Eye (tissue), 1 donor: Measurements from ENCODE around the gene MED9.

Source experiments
- DNase-seq: peaks from one replicate; pipeline ENCODE4 v3.0.0-alpha.2; 2015

MED9 gene

DNA sequence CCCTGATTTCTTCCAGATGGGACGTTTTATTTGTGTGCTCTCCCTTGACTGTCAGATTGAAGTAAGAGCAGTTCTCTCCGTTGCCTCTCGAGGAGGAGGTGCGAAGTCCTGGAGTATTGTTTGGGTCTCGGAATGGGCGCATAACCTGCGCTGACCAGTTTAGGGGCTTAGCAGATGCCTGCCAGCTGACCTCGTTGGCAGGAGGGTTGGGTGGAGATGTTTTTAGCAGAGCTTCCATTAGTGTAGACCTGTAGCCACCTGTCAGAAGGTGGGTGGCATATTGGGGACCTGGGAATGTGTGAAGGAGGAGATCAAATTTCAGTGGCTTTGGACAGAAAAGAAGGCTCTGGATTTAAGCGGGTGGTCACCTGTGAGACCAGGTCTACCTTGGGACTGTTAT lies 15.8 kb downstream of the MED9 start:
- no peak for DNase-seq

DNA sequence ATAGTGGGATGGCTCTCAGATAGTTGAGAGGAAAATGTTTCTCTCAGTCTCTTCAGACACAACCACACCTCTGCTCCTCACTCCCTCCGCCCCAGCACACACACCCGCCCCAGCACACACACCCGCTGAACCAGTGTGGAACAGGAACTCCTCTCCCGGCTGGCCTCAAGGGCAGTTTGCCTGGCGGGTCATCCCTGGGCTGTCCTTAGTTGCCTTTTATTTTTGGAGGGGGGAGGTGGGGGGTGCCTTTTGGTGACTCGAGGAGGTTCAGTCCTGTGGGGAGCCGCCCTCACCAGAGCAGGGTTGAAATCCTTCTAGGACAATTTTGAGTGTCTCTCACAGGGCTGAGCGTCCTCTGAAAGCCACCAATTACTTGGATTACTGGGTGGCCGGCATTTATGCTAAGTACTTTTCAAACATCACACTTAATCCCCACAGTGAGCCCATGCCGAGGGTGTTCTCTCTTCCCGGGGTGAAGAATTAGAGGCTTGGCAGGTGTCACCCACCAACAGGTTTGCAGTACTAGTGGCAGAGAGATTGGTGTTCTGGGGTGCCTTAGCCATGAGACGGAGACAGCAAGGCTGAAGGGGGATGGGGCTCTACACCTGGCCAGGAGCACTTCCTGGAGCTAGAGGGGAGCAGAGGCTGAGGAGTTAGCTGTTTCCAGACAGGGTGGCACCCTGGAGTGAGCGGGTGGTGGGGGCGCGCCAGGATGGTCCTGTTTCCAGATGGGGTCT lies 16.6 kb downstream of the MED9 start:
- peak; percentile 15 for DNase-seq

DNA sequence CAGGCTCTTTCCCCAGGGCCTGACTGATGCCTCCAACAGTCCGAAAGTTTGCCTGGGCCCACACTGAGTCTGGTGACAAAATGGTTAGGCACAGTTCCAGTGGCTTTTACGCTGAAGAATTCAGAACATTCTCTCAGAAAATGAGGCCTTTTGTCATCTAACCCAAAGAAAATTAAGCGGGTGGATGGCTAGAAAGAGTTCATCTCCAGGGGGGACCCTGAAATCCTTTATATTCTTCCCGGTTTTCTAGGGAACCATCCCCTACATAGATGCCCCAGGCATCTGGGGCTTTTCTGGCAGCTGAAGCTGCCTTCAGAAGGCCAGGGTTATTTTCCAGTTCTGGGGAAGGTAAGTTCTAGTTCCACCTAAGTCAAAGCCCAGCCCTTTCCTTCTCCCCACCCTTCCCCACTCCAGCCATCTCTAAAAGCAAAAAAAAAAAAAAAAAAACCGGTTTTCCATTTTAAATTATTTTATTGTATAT lies 17.2 kb downstream of the MED9 start:
- DNase-seq: peak; percentile 25

DNA sequence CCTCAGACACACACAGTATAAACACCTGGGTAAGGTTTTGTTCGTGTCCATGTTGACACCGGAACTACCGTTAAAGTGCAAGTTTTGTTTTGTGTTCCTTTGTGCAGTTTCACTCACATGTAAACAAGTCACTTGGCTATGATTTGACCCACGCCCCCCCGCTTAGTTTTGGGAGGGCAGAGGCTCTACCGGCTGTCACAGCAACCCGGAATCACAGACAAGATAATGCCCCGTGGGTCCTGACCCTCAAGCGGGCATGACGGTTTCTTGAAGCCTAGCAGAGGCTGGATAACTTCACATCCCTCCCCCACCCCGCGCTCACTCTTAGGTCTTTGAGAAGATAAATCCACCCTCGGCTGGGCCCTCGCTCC lies 17.7 kb downstream of the MED9 start:
- peak; percentile 77 for DNase-seq

DNA sequence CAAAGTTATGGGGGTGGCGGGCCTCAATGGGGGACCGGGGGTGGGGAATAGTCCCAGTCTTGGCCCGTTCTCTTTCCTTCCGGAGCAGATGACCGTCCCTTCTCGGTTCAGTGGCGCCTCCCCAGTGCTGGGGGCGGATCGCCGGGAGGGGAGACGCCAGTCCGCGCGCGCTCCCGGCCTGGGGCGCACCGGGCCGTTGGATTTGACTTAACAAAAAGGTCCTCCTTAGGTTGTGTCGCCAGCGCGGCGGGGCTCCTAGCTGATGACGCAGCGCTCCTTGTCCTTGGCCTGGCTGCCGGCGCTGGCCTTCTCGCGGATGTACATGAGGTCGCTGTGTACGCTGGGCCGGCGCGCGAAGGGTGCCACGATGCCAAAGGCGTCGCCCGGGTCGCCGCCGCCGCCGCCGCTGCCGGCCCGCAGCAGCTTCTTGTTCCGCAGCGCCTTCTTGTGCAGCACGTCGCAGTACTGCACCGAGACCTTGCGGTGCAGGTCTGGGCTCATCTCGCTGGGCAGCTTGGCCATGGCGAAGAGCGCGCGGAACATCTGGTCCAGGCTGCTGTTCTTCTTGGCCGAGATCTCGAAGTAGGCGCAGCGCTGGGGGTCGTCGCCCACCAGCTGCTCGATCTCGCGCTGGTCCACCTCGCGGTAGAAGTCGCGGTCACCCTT lies 18.2 kb downstream of the MED9 start:
- DNase-seq: peak; percentile 82

DNA sequence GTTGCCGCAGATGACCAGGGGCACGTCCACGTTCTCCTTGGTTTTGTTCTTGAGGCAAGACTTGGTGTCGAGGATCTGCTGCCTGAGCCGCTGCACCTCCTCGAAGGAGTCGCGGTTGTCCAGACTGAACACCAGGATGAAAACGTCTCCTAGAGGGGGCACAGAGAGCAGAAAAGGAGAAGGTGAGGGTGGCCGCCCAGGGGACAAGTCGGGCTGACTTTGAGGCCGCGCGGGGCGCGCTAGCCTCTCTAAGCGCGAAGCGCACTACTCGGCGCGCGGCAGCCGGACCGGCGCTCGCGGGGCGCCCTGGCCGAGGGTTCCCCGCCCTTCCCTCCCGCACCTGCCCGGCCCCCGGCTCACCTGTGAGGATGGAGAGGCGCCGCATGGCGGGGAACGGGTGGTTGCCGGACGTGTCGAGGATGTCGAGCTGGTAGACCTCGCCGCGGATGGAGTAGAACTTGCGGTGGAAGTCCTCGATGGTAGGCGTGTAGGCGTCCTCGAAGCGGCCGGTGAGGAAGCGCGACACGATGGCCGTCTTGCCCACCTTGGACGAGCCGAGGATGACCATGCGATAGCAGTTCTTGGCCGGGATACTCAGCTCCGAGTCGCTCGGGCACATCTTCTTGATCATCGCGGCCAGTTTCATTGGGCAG lies 18.9 kb downstream of the MED9 start:
- DNase-seq: no peak

DNA sequence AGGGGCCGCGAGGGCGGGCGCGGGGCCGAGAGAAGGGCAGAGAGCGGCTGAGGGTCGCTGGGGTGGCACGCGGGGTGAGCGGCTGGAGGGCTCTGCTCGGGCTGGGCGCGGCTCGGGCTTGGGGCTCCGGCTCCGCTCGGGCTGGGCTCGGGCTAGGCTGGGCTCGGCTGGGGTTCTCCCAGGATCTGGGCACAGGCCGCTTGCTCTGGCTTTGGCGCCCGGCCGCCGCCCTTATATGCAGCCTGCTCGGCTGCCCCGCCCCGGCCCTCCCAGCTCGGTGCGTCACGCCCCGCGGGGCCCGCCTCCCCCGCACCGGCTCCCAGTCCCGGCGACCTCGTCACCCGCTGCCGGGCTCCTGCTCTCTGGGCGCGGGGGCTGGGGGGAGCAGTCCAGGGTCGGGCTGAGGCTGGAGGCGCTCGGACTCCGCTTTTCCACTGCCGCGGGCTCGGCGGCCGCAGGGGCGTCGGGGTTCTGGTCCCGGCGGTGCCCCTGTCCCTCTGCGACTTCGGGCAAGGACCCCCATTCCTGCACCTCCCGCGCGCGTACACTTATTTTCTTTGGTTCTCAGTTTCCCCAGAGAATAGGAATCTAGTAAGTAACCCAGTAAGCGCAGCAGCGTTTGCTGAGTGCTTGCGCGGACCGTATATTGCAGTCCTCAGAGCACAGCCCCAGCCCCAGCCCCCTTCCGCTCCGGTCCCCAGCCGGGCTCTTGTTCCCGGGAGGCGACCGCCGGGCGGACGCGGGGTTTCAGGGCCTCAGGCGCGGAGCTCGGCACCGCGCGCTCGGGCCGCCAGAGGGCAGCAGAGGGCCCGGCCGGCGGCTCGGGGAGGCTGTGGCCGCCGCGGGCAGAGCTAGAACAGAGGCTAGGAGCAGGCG lies 19.6 kb downstream of the MED9 start, which contains the start of gene RASD1:
Gene RASD1, minus strand, starts transcription at position 207 of the 876 bp plus-strand sequence. CDS start 214 bp downstream, outside the sequence.
- peak; percentile 93 for DNase-seq

DNA sequence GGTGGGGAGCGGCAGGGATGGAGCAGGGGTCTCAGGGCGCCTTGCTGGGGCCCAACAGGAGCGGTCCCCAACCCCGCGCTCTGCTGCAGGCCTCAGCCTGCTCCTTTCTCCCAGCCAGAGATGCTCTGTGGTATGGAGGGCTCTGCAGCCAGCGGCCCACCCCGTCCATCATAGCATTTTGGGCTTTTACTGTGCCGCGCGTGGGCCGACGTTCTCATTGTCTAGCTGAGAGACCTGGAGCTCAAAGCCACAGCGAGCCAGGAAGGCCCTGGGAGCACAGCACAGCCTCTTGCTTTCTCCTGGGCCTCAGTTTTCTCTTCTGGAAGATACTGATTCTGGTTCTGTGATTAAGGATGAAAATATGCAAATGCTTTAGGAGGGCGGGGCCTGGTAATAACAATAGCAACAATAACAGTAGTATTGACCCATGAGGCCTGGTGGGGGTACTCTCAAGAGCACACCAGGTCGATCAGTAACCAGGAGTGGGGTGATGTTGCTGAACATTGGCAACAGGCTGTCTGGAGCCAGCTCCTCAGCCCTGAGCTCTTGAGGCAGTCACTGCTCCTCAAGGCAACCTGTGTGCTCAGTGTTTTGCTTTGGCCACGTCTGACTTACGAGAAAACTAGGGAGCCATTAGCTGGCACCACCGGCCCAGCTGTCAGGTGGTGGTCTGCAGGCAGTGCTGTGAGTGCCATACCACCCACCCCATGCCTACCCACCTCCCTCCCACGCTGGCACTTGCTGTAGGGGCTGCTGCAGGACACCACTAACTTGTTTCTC lies 20.5 kb downstream of the MED9 start:
- no peak for DNase-seq

DNA sequence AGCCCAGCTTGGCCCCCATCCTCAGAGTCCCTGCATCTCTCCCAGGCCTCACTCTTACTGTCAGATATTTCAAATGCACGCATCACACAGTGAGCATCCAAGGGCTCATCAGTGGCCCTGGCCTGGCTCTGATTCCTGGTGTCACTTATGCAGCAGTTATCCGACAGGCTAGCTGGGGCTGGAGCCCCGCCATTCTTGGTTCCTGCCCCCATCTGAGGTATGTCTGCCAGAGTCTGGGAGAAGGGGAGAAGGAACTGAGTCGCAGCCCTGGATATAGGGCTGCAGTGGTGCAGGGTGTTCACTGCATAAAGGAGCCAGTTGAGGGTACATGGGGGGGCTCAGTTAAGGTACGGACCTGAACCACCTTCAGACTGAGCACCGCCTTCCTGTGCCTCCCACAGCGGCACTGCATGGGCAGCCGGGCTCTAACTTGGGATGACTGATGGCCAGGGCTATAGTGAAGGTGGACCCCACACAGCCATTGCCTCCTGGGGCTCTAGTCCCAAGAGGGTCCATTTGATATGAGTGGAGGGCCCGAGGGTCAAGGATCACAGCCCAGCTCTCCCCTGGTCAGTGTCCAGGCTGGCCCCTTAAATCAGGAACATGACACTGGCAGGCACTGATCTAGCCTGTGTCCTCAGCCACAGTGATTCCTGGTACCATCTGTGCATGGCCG lies 21.2 kb downstream of the MED9 start:
- no peak for DNase-seq

DNA sequence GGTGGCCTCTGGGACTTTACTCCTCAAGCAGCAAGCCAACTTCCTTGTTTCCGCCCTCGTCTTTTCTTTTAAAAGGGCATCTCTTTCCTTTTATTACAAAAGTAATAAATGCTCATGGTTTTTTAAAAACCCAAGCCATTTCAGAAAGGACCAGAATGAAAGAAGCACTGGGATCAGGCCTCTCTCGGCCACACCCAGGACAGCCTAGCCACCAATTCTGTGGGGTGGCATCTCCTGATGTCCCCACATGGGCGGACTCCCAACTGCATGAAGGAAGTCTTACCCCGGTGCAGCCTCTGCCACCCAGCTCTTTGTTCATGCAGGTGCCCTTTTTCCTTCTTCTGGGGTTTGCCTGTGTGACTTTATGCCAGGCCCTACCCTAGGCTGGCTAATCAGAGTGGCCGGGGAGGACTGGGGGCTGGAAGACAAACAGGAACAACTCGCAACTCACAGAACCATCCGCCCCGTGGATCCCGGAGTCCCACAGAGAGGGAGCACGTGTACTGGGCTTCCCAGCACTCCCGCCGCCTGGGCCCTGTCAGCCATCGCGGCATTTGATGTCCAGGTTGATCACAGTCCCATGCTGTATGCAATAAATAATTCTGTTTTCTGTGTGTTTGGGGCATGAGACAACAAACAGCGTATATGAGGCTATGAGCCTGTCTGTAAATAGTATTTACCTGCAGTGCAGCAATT lies 22.0 kb downstream of the MED9 start:
- DNase-seq: no peak

DNA sequence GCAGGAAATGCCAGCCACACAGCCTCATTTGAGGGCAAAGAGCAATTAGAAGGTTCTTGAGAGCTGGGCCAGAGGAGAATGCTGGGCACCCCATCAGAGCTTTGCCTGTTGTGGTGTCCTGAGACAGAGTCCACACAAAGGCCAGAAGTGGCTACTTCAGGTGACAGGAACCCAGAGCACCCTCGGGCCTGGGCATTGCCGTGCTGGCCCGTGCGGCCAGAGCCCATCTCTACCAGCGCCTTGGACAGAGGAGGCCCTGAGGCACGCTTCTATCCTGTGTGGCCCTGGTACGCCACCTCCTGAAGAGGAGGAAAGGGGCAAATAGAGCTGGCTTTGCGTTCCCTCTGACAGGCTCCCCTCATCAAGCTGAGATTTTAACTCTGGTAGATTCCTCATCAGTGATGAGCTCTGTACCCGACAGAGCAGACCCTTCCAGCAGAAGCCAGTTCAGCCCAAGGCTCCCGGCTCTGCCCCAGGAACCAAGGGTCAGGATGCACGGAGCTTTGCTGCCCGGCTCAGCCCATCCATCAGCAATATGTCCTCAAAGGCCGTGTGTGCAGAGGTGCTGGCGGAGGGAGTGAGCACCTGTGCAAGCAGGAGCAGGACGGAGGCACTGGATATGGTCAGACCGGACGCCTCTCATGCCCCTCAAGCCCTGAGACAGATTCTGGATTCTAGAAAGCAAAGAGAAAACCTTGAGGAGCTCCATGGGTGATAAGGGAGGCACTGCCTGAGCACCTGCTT lies 22.8 kb downstream of the MED9 start:
- DNase-seq: no peak

DNA sequence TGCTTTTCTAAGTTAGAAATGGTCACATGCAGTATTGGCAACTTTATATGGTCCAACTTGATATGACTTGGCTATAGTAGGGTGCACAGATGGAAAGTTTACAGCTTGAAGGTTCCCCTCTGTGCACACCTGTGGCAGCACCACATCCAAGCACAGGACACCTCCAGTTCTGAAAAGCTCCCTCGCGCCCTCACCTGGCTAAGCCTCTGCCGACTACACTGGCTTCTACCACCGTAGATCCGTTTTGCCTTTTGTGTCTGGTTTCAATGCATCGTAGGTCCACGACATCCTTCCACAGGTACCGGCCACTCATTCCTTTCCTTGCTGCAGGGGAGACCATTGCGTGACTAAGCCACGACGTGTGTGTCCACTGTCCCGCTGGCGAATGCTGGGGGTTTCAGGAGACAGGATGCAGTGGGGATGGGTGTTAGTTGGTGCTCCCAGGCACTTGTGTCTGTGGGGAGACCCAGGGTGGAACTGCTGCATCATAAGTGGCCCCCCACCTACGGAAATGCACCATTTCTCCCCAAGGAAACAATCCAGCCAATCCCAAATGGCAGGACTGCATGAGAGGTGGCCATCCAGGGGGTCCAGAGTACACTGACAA lies 24.3 kb downstream of the MED9 start:
- no peak for DNase-seq

DNA sequence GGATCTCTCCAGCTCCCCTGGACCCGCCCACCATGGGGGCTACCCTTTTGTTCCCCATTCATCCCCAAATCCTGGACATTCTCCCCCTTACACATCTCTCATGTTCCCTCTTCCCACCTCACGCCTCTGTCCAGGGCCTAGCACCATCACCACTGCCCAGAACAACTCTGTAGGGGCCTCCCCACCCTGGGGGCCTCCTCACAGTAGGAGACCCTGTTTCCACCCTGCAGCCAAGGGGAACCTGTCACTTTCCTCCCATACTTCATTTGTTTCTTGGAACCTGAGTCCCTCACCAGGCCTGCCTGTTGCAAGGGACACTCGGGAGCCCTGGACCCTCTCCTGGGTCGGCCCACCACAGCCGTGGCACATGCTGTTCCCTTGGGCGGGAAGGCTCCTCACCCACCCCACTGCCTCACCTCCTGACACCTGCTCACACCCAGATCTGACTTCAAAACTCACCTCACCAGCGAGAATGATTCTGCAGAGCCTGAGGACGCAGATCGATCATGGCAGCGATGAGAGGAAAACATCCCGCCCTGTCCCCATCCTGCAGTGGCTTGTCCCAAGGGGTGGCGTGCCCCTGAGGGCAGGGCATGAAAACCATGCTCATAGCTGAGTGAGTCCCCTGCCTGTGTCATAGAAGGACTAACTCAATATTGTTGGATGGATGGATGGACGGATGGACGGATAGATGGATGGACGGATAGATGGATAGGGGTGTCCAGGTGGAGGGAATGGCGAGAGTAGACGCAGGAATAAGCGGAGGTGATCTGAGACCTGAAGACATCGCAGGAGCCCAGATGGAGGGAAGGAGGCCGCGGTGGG lies 26.2 kb downstream of the MED9 start:
- no peak for DNase-seq

DNA sequence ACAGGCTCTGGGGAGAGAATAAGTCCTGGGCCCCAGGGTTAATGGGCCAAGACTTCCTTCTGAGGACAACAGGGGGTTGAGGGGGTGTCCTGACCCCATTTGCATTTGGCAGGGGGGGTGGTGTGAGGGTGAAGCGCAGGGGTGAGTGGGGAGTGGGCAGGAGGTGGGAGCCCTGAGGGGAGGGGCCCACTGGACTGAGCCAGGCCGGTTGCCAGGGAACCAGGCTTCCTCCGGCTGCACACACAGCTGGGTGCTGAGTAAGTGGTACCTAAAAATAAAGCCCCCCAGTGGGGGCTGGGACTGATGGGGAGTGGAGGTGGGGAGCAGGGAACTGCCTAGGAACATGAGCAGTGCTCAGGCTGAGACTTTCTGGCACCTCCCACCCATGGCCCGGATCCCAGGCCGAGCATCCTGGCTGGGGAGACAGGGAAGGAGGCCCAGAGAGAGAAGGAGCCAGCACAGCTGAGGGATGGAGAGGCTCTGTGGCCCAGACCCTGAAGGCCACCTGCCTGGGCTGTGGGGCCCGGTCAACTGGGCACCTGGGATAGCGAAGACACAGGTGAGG lies 26.8 kb downstream of the MED9 start:
- DNase-seq: peak; percentile 32

DNA sequence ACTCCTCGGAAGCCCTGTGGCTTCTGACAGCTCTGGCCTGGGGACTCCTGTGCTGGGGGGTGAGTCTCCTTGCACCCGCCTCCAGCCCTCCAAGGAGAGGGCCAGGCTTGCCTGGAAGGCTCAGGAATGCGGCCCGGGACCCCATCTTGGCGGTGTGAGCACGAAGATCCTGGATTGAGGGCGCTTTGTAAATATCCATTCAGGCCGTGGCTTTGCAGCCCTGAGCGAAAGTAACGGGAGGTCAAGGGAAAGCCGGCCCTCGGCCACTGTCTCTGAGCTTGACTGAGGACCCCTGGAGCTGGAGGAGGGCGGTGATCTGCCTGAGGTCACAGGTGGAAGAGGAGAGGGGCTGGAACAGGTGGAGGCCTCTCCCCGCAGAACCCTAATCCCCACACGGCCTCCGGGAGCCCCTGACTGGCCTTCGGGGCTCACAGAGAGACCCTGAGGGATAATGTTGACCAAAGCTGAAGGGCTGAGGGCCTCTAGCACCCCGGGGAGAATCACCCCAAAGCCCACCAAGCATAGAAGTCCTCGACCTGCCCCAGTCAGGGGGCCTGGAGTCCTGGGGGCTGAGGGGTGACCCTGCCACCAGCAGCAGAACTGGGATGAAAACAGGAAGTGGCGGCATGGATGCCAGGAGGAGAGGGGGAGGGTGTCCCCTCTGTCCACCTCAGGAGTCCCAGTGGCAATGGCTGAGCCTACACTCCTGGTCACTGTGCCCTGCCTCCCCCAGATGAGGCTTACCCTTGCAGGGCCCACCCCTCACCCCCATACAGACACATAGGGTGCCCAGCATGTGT lies 27.7 kb downstream of the MED9 start:
- DNase-seq: peak; percentile 17

DNA sequence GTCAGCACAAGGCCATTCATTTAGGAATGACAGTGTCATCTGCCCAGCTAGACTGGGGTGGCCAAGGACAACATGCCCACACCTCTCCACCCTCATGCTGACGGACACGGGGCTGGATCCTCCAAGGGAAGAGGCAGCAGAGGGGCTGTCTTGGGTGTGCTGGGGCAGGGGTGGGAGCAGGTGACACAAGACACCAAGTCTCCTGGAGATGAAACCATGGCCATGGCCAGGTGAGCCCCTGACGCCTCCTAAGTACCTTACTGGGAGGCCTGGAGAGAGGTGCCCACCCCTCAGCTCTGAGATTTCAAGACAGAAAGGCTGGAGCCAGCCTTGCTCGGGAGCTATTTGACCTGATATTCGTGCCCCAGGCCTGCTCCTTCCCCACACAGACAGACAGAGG lies 28.4 kb downstream of the MED9 start:
- peak; percentile 1 for DNase-seq

DNA sequence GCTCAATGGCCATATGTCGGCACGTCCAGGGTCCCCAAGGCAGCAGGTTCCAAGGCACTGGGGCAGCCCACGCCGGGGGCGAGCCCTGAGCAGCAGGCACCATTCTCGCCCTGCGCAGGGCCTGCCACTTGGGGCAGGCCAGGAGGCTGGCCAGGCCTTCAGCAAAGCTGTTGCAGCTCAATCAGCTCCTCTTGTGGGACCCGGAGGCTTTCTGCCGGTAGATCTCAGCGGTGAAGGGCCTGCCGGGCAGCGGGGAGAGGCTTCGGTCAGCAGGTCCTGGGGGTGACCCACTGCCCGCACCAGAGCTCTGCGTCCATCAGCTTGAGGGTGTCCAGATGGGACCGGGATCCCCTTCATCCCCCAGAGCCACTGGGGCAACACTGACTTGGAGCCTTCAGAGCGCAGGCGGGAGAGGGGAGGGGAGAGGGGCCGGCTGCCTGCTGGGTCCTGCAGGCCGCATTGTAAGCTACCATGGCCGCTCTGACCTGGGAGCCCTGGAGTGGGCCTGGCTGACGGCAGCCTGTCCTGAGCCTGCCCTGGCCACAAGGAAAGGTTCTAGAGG lies 28.9 kb downstream of the MED9 start:
- peak; percentile 6 for DNase-seq
